ENCODE results near the gene CPM. TPM values are rescaled to one million over a fixed set of nuclear protein-coding genes. Genes with fewer than 3 reads are reported as not detected.

The CPM gene
- polyA plus RNA-seq, 2 of the 4 experiments (the other 2 are of a cell fraction): 3.7 to 6.8 TPM

DNA sequence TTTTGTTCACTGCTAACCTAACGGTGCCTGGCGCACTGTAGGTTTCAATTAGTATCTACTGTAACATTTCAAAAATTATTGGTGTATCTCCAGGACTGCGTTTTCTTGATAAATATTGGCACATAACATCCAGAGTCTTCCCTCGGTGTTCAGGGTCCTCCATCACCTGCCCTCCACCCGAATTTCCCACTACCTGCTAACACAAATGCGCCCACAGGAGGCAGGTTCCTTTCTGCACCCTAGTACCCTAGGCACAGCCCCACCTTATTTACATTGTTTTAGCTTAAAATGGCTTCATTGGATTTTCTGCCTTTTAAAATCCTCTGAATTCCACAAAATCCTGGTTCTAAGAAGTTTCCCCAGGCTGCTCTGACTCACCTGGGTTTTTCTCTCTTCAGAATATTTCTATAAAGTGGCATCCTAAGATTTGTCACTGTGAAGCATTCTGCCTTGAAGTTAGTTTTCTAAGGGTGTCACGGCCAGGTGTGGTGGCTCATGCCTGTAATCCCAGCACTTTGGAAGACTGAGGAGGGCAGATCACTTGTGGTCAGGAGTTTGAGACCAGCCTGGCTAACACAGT is 38.6 kb downstream of the CPM start:
- FAIRE-seq: no peak
- ATAC-seq: no peak
- no peak overlapping the region for H3K4me2 ChIP-seq
- no peak for DNase-seq (ENCODE audit: low read depth in 1 of 2, low spot score in 1 of 2)
- TF ChIP-seq KDM5A (IDR thresholded peaks at IDR 0.05) (no peak), ZC3H11A (IDR thresholded peaks at IDR 0.05) (no peak), RARB (CRISPR knock-in tag; IDR thresholded peaks at IDR 0.05) (no peak)
- no peak overlapping the region for H3K27ac ChIP-seq
- CTCF ChIA-PET: no interaction called here
- POLR2A ChIA-PET: interaction anchor here (0.6 kb wide), 1 partner anchor 33 kb away, joined by 3 read pairs; no protein-coding TSS in a partner anchor
- no peak overlapping the region for H3K4me3 ChIP-seq
- H3K4me1 ChIP-seq: peaks cover 5% of the 10 kb centered on the region; the same call in 1 of the 3 replicates
- H3K9me3 ChIP-seq: no peaks in the 10 kb centered on the region
- WGBS (ENCODE audit: missing lambda C conversion rate): 67% methylated on average over 7 of the region's 7 CpGs

DNA sequence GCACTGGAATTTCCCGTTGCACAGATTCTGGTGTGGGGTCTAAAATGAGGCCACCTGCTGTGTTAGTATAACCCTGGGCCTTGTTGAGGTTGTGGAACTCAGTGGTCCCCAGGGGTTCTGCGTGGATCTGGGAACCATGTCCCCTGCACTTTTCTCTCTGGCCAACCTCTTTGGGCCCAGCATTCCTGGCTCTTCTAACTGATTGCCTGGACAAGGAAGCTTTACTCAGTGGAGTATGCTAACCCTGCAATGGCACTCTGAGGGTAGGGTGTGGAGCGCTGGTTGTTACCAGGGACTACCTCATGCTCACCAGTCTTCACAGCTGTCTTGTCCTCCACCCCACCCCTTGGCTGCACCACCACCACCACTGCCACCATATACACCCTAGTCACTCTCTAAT is 39.2 kb downstream of the CPM start:
- ChIA-PET POLR2A (no interaction called here), CTCF (no interaction called here)
- ATAC-seq (no peak), FAIRE-seq (no peak), DNase-seq (ENCODE audit: low read depth in 1 of 2, low spot score in 1 of 2) (no peak)
- no peak overlapping the region for H3K27ac ChIP-seq
- TF ChIP-seq, protein P1, sequence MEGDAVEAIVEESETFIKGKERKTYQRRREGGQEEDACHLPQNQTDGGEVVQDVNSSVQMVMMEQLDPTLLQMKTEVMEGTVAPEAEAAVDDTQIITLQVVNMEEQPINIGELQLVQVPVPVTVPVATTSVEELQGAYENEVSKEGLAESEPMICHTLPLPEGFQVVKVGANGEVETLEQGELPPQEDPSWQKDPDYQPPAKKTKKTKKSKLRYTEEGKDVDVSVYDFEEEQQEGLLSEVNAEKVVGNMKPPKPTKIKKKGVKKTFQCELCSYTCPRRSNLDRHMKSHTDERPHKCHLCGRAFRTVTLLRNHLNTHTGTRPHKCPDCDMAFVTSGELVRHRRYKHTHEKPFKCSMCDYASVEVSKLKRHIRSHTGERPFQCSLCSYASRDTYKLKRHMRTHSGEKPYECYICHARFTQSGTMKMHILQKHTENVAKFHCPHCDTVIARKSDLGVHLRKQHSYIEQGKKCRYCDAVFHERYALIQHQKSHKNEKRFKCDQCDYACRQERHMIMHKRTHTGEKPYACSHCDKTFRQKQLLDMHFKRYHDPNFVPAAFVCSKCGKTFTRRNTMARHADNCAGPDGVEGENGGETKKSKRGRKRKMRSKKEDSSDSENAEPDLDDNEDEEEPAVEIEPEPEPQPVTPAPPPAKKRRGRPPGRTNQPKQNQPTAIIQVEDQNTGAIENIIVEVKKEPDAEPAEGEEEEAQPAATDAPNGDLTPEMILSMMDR (IDR thresholded peaks at IDR 0.05): no peak
- TF ChIP-seq POLR2AphosphoS2 (conservative IDR thresholded peaks at IDR 0.05; ENCODE audit: low read length): no peak
- TF ChIP-seq MYC (IDR thresholded peaks at IDR 0.05; ENCODE audit: borderline replicate concordance, low read length): no peak
- TF ChIP-seq, protein P2, sequence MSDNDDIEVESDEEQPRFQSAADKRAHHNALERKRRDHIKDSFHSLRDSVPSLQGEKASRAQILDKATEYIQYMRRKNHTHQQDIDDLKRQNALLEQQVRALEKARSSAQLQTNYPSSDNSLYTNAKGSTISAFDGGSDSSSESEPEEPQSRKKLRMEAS (IDR thresholded peaks at IDR 0.05): no peak
- TF ChIP-seq HOXB5 (CRISPR knock-in tag; IDR thresholded peaks at IDR 0.05): no peak
- TF ChIP-seq MAFK (IDR thresholded peaks at IDR 0.05; ENCODE audit: partially characterized antibody): no peak
- TF ChIP-seq EP300 (IDR thresholded peaks at IDR 0.05): no peak
- no peak for TF ChIP-seq TP53 (CRISPR knock-in tag; IDR thresholded peaks at IDR 0.05)
- TF ChIP-seq, protein P3, sequence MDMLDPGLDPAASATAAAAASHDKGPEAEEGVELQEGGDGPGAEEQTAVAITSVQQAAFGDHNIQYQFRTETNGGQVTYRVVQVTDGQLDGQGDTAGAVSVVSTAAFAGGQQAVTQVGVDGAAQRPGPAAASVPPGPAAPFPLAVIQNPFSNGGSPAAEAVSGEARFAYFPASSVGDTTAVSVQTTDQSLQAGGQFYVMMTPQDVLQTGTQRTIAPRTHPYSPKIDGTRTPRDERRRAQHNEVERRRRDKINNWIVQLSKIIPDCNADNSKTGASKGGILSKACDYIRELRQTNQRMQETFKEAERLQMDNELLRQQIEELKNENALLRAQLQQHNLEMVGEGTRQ (IDR thresholded peaks at IDR 0.05): no peak
- TF ChIP-seq, protein P4, sequence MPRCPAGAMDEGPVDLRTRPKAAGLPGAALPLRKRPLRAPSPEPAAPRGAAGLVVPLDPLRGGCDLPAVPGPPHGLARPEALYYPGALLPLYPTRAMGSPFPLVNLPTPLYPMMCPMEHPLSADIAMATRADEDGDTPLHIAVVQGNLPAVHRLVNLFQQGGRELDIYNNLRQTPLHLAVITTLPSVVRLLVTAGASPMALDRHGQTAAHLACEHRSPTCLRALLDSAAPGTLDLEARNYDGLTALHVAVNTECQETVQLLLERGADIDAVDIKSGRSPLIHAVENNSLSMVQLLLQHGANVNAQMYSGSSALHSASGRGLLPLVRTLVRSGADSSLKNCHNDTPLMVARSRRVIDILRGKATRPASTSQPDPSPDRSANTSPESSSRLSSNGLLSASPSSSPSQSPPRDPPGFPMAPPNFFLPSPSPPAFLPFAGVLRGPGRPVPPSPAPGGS (IDR thresholded peaks at IDR 0.05): no peak
- TF ChIP-seq, protein P5, sequence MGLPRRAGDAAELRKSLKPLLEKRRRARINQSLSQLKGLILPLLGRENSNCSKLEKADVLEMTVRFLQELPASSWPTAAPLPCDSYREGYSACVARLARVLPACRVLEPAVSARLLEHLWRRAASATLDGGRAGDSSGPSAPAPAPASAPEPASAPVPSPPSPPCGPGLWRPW (IDR thresholded peaks at IDR 0.05): no peak
- TF ChIP-seq ZFP36 (IDR thresholded peaks at IDR 0.05; ENCODE audit: borderline replicate concordance, partially characterized antibody): no peak
- no peak for TF ChIP-seq CBX2 (IDR thresholded peaks at IDR 0.05; ENCODE audit: borderline replicate concordance, low read depth)
- no peak for TF ChIP-seq ZC3H11A (IDR thresholded peaks at IDR 0.05)
- H3K4me2 ChIP-seq: no peak overlapping the region
- H3K4me1 ChIP-seq: no peaks in the 10 kb centered on the region
- no peaks in the 10 kb centered on the region for H3K9me3 ChIP-seq
- 72% methylated on average over 3 of the region's 3 CpGs for WGBS (ENCODE audit: missing lambda C conversion rate)
- H3K4me3 ChIP-seq: no peak overlapping the region

DNA sequence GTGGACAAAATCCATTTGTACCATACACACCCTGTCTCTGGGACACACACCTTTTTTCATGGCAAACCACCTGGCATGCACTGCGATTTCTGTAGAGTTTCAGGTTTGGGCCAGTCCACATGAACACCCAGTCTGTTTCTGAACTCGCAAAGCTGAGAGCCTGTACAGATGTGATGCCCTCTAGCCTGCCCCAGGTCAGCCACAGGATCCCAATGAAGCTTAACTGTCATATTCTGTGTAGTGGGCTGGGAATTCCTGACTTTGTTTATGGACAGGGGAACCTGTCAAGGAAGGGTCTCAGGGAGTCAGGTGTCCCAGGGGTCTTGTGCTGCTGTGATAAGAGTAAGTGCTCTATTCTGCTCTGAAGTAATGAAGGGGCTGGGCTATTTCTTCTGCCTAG is 39.8 kb downstream of the CPM start:
- no peak for TF ChIP-seq FOSB (CRISPR knock-in tag; IDR thresholded peaks at IDR 0.05)
- POLR2A ChIA-PET: no interaction called here
- H3K9me3 ChIP-seq: no peaks in the 10 kb centered on the region
- DNase-seq (ENCODE audit: low read depth in 1 of 2, low spot score in 1 of 2): no peak
- no peak overlapping the region for H3K4me2 ChIP-seq
- WGBS (ENCODE audit: missing lambda C conversion rate): 86% methylated on average over 2 of the region's 2 CpGs
- no peak for ATAC-seq
- no peak overlapping the region for H3K27ac ChIP-seq
- no peaks in the 10 kb centered on the region for H3K4me1 ChIP-seq
- CTCF ChIA-PET: interaction anchor here (0.5 to 1.8 kb wide), 2 partner anchors 24 to 262 kb away, joined by 3 to 5 read pairs; no protein-coding TSS in a partner anchor
- no peak overlapping the region for H3K4me3 ChIP-seq
- FAIRE-seq: no peak

Measured in A549 (cell line).